GM18951 (cell line): ENCODE measurements around the gene TRIM26.
"Not testable (repeated sequence)": the region's sequence is repeated elsewhere in the genome, so short reads cannot be mapped to it uniquely, and the experiment has no call there.

ENCODE experiments used
- POLR2A ChIP-seq: IDR thresholded peaks from 4 replicates; pipeline ENCODE4 v1.6.1; 2011; ENCODE audit warnings: mild to moderate bottlenecking; ENCODE audit not compliant: insufficient read length, insufficient read depth; ENCODE audit errors: extremely low read depth
- in situ Hi-C: fragments of 300-500 bp; cut with MboI; formaldehyde crosslinking; loops from one replicate; pipeline ENCODE4 v1.12.0; 2022; ENCODE audit warnings: low sequenced_read_pairs, mixed read lengths, inconsistent platforms; ENCODE audit not compliant: unreplicated experiment

TRIM26 gene

DNA sequence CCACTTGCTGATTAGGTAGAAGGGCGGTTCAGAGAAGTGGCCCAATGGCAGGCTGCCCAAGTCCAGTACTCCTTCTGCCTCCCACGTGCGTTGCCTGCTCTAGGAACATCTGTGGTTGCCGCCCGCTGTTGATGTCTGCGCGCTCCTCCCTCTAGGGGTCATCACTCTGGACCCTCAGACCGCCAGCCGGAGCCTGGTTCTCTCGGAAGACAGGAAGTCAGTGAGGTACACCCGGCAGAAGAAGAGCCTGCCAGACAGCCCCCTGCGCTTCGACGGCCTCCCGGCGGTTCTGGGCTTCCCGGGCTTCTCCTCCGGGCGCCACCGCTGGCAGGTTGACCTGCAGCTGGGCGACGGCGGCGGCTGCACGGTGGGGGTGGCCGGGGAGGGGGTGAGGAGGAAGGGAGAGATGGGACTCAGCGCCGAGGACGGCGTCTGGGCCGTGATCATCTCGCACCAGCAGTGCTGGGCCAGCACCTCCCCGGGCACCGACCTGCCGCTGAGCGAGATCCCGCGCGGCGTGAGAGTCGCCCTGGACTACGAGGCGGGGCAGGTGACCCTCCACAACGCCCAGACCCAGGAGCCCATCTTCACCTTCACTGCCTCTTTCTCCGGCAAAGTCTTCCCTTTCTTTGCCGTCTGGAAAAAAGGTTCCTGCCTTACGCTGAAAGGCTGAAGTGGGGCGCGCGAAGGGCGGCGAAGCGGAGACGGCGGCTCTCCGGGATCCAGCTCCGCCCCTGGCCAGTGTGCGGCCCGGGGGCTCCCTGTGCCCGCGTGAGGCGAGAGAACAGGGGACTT lies 41.3 kb downstream of the TRIM26 start:
- in situ Hi-C loops, result no loop called here
- no peak for TF ChIP-seq POLR2A

- TF ChIP-seq POLR2A, result no peak
- in situ Hi-C loops, result no loop called here
These were observed 43.3 kb downstream of the TRIM26 start for GRCh38 chr6:30169658-30170614.

GRCh38 chr6:30168741-30169140 lies 44.5 kb downstream of the TRIM26 start:
- in situ Hi-C loops, result no loop called here
- TF ChIP-seq POLR2A, result no peak

- TF ChIP-seq POLR2A, result no peak
- in situ Hi-C loops, result no loop called here
These were observed 46.1 kb downstream of the TRIM26 start for GRCh38 chr6:30167101-30167500.

DNA sequence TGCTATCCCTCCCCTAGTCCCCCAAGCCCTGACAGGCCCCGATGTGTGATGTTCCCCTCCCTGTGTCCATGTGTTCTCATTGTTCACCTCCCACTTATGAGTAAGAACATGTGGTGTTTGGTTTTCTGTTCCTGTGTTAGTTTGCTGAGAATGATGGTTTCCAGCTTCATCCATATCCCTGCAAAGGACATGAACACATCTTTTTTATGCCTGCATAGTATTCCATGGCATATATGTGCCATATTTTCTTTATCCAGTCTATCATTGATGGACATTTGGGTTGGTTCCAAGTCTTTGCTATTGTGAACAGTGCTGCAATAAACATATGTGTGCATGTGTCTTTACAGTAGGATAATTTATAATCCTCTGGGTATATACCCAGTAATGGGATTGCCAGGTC lies 48.0 kb downstream of the TRIM26 start:
- in situ Hi-C loops, result not testable (repeated sequence)

- TF ChIP-seq POLR2A, result no peak
- in situ Hi-C loops, result no loop called here
These were observed 48.5 kb downstream of the TRIM26 start for GRCh38 chr6:30164714-30165113.

- TF ChIP-seq POLR2A, result no peak
- in situ Hi-C loops, result no loop called here
These were observed 49.1 kb downstream of the TRIM26 start for GRCh38 chr6:30163918-30164654.

DNA sequence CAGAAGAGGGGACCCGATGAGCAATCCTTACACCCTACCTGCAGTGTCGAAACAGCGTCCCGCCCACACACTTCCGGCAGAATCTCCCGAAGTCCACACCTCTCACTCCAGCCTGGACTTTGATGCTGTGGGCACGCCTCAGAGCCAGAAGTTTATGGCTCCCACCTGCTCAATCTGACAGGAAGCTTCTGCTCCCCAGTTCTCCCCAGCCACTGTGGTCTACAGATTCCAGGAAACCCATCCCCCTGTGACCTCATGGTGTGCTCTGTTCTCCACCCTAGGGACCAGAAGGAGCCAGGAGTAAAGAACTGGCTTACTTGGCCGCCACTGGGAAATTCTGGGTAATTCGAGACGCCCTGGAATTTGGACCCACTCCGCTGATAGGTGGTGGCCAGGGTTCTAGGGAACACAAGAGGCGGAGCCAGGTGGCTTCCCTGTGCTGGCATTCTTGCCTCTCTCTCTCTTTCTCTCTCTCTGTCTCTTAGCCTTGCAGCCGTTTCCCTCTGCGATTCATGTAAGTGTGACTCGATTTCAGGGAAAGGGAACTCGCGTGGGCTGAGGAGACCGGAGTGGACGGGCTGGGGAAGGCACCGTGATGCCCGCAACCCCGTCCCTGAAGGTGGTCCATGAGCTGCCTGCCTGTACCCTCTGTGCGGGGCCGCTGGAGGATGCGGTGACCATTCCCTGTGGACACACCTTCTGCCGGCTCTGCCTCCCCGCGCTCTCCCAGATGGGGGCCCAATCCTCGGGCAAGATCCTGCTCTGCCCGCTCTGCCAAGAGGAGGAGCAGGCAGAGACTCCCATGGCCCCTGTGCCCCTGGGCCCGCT lies 49.9 kb downstream of the TRIM26 start, which contains the start of gene TRIM15:
Gene TRIM15 (plus strand): TSS at position 457 of the 828 bp plus-strand sequence. CDS start 139 bp downstream, at position 596.
- no peak for TF ChIP-seq POLR2A
- in situ Hi-C loops, result no loop called here

GRCh38 chr6:30162265-30163089 lies 50.7 kb downstream of the TRIM26 start:
- TF ChIP-seq POLR2A, result no peak
- in situ Hi-C loops, result no loop called here

DNA sequence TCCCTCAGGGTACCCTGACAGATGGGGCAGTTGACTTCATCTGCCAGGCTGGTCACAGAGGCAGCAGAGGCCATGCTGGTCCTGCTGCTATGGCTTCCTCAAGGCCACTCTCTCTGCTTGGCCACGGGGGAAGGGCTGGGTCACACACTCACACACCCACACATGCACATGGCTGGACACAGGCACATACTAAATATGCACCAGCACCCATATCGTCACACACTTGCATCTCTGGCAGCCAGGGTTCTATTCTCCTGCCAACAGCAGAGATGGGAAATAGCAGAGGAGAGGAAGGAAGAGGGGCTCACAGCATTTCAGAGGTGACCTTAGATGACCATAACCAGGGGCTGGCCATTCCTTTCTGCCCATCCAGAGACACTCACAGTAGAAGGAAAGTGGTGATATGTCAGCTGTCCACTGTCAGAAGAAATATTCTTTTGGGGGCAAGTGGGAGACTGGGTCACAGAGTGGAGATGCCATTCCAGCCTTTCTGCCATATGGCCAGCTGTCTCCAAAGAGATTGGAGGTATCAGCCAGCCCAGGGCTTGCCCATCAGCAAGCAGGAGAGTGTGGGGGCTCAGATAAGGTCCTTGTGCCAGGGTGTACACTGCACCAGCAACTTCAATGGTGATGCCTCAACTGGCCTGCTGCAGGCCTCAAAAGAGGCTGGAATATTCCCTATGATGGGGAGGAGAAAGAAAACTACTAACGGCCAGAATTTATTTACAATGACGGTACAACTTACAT lies 52.2 kb downstream of the TRIM26 start, which contains the start of gene TRIM10:
Gene TRIM10 (minus strand): TSS at position 427 of the 747 bp plus-strand sequence. CDS start 353 bp downstream, at position 74.
- in situ Hi-C loops, result no loop called here
- no peak for TF ChIP-seq POLR2A
